DOHH2 (cell line): Measurements from ENCODE around the gene KIF18A.

Source experiments
- H3F3A ChIP-seq: fragments of 200-600 bp; sonication (generic), shearing (Covaris generic); 2 replicates; pipeline ENCODE4 v1.6.0; 2016; ENCODE audit warnings: antibody characterized with exemption, mild to moderate bottlenecking; ENCODE audit not compliant: control insufficient read depth, insufficient read depth
- H3K27ac ChIP-seq: fragments of 200-600 bp; sonication (generic); 2 replicates; pipeline ENCODE4 v1.5.1; 2014; ENCODE audit warnings: low read depth, mild to moderate bottlenecking, low read length, moderate library complexity
- H3K27me3 ChIP-seq: fragments of 200-600 bp; sonication (generic); 2 replicates; pipeline ENCODE4 v1.6.1; 2014; ENCODE audit warnings: mild to moderate bottlenecking, low read length, mixed read lengths; ENCODE audit not compliant: control insufficient read depth
- H3K36me3 ChIP-seq: fragments of 200-600 bp; sonication (generic); 2 replicates; pipeline ENCODE4 v1.6.1; 2014; ENCODE audit warnings: mild to moderate bottlenecking, low read length, moderate library complexity, mixed read lengths; ENCODE audit not compliant: control insufficient read depth
- H3K4me1 ChIP-seq: fragments of 200-600 bp; sonication (generic); 2 replicates; pipeline ENCODE4 v1.6.1; 2014; ENCODE audit warnings: mild to moderate bottlenecking, low read length, mixed read lengths; ENCODE audit not compliant: control insufficient read depth
- H3K4me2 ChIP-seq: fragments of 200-600 bp; sonication (generic); 2 replicates; pipeline ENCODE4 v1.6.0; 2014; ENCODE audit warnings: mild to moderate bottlenecking, low read length, moderate library complexity
- H3K4me3 ChIP-seq: fragments of 200-600 bp; sonication (generic); 2 replicates; pipeline ENCODE4 v1.5.1; 2014; ENCODE audit warnings: mild to moderate bottlenecking, low read length, mixed read lengths
- H3K79me2 ChIP-seq: fragments of 200-600 bp; sonication (generic); 2 replicates; pipeline ENCODE4 v1.6.1; 2014; ENCODE audit warnings: mild to moderate bottlenecking, low read length, mixed read lengths; ENCODE audit not compliant: control insufficient read depth
- H3K9me2 ChIP-seq: fragments of 200-600 bp; sonication (generic); replicated peaks from 2 replicates; pipeline ENCODE4 v1.6.1; 2014; ENCODE audit warnings: mild to moderate bottlenecking, low read length, mixed read lengths; ENCODE audit not compliant: control insufficient read depth
- H3K9me3 ChIP-seq: fragments of 200-600 bp; sonication (generic); 2 replicates; pipeline ENCODE4 v1.6.1; 2014; ENCODE audit warnings: antibody characterized with exemption, low read length, mixed read lengths; ENCODE audit not compliant: control insufficient read depth, insufficient read depth
- H4K20me1 ChIP-seq: fragments of 200-600 bp; sonication (generic); 2 replicates; pipeline ENCODE4 v1.6.0; 2014; ENCODE audit warnings: low read depth, mild to moderate bottlenecking, antibody characterized with exemption, low read length, moderate library complexity; ENCODE audit not compliant: control insufficient read depth, insufficient read depth
- EZH2phosphoT487 ChIP-seq: fragments of 200-600 bp; sonication (generic); IDR thresholded peaks from 2 replicates; pipeline ENCODE4 v1.6.1; 2017; ENCODE audit warnings: borderline replicate concordance, mild to moderate bottlenecking, antibody characterized with exemption, low read length, moderate library complexity, mixed read lengths
- TF ChIP-seq, protein P1 (sequence below): fragments of 200-600 bp; sonication (generic); IDR thresholded peaks from one replicate; pipeline ENCODE4 v1.5.1; 2014; ENCODE audit warnings: antibody characterized with exemption, mild to moderate bottlenecking, low read depth, low read length; ENCODE audit not compliant: poor library complexity, severe bottlenecking

Gene KIF18A

DNA sequence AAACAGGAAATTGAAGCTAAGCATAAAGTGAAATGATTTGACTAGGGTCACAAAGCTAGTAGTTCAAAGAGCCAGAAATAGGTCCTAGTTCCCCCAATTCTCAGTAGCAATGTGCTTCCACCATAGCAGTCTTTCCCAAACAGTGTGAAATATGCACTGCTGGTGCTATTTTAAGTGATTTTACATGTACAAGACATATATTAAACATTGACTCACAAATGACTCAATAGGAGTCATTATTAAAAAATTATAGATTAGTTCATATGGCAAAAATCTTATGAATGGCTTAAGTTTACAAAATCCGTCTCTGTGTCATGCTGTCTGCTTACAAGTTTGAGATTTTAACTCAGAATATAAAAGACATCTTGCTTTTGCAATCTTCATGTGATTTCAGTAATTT lies 21.4 kb downstream of the KIF18A start:
- peaks cover 12% of the 10 kb centered on the region for H3K4me1 ChIP-seq
- no peaks in the 10 kb centered on the region for H4K20me1 ChIP-seq
- H3K79me2 ChIP-seq, result 0 out of 2 replicates have a peak, but pooled peaks cover 3% of the 10 kb centered on the region
- peak overlapping the region; percentile 25; the same call in 1 of the 2 replicates for H3K4me3 ChIP-seq
- no peaks in the 10 kb centered on the region for H3F3A ChIP-seq
- H3K9me2 ChIP-seq, result no peaks in the 10 kb centered on the region
- peak overlapping the region; percentile 40 for H3K4me2 ChIP-seq
- H3K9me3 ChIP-seq, result no peaks in the 10 kb centered on the region
- H3K27me3 ChIP-seq, result no peaks in the 10 kb centered on the region
- H3K36me3 ChIP-seq, result peaks cover 77% of the 10 kb centered on the region
- H3K27ac ChIP-seq, result peak overlapping the region; percentile 42; the same call in 1 of the 2 replicates
- TF ChIP-seq, protein P1, sequence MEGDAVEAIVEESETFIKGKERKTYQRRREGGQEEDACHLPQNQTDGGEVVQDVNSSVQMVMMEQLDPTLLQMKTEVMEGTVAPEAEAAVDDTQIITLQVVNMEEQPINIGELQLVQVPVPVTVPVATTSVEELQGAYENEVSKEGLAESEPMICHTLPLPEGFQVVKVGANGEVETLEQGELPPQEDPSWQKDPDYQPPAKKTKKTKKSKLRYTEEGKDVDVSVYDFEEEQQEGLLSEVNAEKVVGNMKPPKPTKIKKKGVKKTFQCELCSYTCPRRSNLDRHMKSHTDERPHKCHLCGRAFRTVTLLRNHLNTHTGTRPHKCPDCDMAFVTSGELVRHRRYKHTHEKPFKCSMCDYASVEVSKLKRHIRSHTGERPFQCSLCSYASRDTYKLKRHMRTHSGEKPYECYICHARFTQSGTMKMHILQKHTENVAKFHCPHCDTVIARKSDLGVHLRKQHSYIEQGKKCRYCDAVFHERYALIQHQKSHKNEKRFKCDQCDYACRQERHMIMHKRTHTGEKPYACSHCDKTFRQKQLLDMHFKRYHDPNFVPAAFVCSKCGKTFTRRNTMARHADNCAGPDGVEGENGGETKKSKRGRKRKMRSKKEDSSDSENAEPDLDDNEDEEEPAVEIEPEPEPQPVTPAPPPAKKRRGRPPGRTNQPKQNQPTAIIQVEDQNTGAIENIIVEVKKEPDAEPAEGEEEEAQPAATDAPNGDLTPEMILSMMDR, result no peak
- TF ChIP-seq EZH2phosphoT487, result no peak

DNA sequence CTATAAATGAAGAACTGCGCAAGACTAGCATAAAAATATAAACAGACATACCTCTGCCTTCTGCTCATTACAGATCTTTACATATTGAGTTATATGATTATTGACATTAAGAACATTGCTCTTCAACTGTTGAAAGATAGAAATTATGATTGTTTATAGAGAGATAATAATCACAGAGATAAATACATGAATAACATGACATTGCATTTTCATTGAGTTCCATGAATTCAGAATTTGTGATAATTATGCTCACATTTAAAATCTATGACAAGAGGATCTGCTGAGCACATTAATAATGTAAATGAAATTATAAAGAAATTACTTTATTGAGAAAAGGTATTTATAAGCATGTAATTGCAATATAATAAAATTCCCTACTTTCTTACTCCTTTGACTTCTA lies 24.8 kb downstream of the KIF18A start:
- Histone ChIP-seq H3K4me3 (no peak overlapping the region), H3K79me2 (no peaks in the 10 kb centered on the region), H3K9me2 (no peaks in the 10 kb centered on the region), H3F3A (no peaks in the 10 kb centered on the region), H3K36me3 (peaks cover 81% of the 10 kb centered on the region), H3K27me3 (no peaks in the 10 kb centered on the region), H3K9me3 (no peaks in the 10 kb centered on the region), H3K27ac (no peak overlapping the region), H3K4me1 (peaks cover 12% of the 10 kb centered on the region), H3K4me2 (no peak overlapping the region), H4K20me1 (no peaks in the 10 kb centered on the region)
- TF ChIP-seq EZH2phosphoT487, result no peak
- TF ChIP-seq, protein P1, result no peak

DNA sequence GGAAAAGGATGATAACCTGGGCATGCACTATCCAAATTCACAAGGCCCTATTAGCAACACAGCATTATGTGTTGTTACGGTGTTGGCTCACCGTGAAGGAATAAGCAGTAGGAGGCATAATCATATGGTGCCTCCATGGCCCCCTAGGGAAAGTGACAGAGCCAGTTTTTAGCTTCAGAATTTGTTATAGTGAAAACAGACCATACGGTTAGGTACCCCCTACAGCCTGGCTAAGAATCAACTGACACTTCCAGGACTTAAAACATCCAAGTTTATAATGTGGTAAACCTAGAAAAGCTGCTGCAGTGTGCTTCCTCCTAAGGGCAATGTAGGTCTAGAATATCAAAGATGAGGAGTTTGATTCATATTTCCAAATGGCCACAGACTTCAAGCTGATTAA lies 30.4 kb downstream of the KIF18A start:
- H3K27me3 ChIP-seq, result no peaks in the 10 kb centered on the region
- no peak overlapping the region for H3K4me2 ChIP-seq
- H3K9me3 ChIP-seq, result no peaks in the 10 kb centered on the region
- H3K36me3 ChIP-seq, result peaks cover 91% of the 10 kb centered on the region
- TF ChIP-seq, protein P1, result no peak
- no peak for TF ChIP-seq EZH2phosphoT487
- H3K27ac ChIP-seq, result no peak overlapping the region
- H3K4me1 ChIP-seq, result no peaks in the 10 kb centered on the region
- H3K9me2 ChIP-seq, result no peaks in the 10 kb centered on the region
- no peaks in the 10 kb centered on the region for H3K79me2 ChIP-seq
- no peaks in the 10 kb centered on the region for H3F3A ChIP-seq
- H3K4me3 ChIP-seq, result no peak overlapping the region
- H4K20me1 ChIP-seq, result no peaks in the 10 kb centered on the region
